Stimulated activated naive CD4-positive, alpha-beta T cell (primary cell): Measurements from ENCODE around the gene GPR155.
"Not testable (repeated sequence)": the region's sequence is repeated elsewhere in the genome, so short reads cannot be mapped to it uniquely, and the experiment has no call there.

ENCODE experiments used
- DNase-seq, 6 experiments: peaks; one replicate each; lab custom pipeline; 2025; lab: John Stamatoyannopoulos, UW

The GPR155 gene

DNA sequence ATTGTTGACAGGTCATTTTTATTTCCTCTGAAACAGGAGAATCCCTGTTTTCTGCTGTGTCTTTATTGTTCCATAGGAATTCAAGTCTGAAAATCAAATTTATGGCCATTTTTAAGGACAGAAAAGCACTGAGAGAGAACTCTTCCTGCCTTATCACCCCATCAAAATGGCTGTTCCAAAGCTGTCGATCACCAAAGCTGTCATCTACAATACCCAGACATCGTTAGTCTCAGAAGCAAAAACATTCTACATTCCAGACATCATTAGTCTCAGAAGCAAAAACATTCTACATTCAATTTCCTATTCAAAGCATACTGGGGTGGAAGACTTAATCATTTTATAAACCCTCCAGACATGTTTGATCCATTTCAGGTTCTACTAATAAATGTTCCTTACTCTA is 46.9 kb downstream of the GPR155 start:
- DNase-seq = no peak

GRCh38 chr2:174439323-174439722 is 47.5 kb downstream of the GPR155 start:
- DNase-seq = no peak

DNA sequence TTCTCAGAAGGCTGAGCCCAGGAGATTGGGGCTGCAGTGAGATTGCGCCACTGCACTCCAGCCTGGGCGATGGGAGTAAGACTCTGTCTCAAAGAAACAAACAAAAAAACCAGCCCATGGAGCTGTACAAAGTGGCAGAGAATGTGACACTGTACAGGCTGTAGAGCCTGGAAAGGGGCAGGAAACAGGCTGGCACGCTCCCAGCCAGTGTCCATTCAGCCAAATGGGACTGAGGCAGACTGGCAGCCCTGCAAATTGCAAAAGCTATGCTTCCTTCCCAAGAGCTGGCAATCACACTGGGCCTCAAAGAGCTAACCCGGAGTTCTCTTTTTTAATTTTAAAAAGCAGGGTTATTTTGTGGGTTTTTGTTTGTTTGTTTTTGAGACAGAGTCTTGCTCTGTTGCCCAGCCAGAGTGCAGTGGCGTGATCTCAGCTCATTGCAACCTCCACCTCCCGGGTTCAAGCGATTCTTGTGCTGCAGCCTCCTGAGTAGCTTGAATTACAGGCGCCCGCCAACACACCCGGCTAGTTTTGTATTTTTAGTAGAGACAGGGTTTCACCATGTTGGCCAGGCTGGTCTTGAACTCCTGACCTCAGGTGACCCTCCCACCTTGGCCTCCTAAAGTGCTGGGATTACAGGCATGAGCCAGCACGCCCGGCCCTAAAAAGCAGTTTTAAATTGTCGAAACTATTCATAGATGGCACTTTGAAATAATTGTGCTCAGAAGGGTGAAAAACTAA is 48.5 kb downstream of the GPR155 start:
- DNase-seq = no peak

- no peak for DNase-seq
Observed at GRCh38 chr2:174436351-174436750, 50.5 kb downstream of the GPR155 start.

GRCh38 chr2:174431902-174432301 is 54.9 kb downstream of the GPR155 start:
- no peak for DNase-seq

- no peak for DNase-seq
Observed at GRCh38 chr2:174430066-174430465, 56.8 kb downstream of the GPR155 start.

GRCh38 chr2:174428214-174428613 is 58.6 kb downstream of the GPR155 start:
- no peak for DNase-seq

GRCh38 chr2:174412256-174412655 is 74.6 kb downstream of the GPR155 start:
- no peak for DNase-seq

DNA sequence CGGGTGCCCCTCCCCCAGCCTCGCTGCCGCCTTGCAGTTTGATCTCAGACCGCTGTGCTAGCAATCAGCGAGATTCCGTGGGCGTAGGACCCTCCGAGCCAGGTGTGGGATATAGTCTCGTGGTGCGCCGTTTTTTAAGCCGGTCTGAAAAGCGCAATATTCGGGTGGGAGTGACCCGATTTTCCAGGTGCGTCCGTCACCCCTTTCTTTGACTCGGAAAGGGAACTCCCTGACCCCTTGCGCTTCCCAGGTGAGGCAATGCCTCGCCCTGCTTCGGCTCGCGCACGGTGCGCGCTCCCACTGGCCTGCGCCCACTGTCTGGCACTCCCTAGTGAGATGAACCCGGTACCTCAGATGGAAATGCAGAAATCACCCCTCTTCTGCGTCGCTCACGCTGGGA is 76.8 kb downstream of the GPR155 start:
- not testable (repeated sequence) for DNase-seq

DNA sequence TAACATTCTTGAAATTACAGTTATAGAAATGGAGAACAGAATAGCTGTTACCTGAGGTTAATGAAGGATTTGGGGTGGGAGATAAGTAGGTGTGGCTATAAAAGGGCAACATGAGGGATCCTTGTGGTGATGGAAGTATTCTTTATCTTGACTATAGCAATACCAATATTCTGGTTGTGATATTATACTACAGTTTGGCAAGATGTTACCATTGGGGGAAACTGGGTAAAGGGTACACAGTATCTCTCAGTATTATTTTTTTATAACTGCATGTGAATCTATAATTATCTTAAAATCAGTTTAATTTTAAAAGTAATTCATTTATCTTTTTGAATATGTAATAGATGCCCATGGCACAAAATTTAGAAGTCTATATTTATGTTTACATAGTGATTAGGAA is 83.2 kb downstream of the GPR155 start:
- no peak for DNase-seq

DNA sequence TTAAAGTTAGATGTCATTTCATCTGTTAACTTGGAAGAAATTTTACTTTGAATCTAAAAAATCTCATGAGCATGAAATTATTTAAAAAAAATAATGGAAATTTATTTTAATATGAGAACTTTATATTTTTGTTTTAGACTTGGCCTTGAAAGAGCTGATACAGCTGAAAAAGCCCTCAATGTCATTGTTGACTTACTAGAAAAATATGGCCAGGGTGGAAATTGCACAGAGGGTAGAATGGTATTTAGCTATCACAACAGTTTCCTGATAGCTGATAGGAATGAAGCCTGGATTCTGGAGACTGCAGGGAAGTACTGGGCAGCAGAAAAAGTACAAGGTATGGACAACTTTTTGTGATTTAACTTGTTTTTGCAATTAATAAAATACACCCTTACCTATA is 86.0 kb downstream of the GPR155 start:
- DNase-seq = no peak

DNA sequence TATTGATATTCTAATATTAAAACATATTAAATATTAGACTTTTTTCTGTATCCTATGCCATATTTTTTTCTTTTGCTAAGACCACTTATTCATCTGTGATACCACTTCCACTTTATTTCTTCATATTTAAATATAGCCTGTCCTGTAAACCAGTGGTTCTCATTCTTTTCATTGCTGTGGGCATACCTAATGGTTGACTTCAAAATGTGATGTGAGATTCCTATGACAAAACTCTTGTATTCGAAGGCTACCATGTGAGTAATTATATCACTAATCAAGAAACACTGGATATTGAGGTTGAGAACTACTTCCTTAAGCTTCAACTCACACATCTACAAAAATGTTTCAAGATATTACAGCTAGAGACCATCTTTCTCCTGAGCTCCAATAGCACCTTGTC is 87.7 kb downstream of the GPR155 start:
- DNase-seq = no peak

DNA sequence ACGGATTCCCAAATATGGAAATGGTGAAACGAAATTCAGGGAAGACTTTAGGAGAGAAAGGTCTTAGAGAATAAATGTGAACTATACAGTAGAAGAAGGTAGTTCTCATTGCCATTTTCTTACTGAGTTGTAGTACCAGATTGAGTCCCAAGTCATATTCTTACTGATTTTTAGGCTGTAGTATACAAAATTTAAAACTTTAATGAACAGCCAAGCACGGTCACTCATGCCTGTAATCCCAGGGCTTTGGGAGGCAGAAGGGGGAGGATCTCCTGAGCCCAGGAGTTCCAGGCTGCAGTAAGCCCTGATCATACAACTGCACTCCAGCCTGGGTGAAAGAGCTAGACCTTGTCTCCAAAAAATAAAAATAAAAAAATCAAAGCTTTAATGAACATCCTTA is 89.1 kb downstream of the GPR155 start:
- DNase-seq = no peak

GRCh38 chr2:174395969-174396630 is 90.7 kb downstream of the GPR155 start:
- peak in 3 of 6 experiments; percentile 11 to 57 (median 49) for DNase-seq

DNA sequence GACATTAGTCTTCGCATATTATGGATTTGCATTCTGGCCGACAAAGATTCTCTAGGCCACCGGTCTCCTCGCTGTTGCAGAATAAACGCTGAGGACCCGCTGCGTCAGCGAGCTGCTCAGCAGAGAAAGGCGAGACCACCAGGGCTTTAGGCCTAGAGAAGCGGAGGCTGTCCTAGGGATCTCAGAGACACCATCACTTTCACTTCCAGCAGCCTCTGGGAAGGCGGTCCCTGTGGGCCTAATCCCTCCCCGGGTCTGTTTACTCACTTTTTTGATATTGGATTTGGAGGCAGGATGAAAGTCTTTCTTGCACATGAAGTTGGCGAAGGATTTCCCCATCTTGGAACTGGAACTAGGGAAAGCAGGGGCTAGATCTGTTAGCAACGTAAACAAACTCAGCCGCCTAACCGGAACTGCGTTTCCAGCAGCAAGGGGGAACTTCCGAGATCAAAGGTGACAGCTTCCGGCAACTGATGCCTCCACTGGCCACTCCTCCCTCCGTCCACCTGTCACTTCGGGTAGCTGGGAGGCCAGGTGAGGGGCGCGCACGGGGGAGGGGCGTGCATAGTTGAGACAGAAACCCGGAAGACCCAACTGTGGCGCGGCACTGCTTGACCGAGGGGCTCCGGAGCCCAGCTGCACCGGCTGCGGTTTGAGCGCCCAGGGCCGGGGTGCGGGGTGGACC is 91.4 kb downstream of the GPR155 start, which contains the start of gene SCRN3:
Gene SCRN3 (plus strand): TSS at position 447 of the 685 bp plus-strand sequence. CDS start 2,554 bp downstream, outside the sequence.
- DNase-seq = peak; percentile 71 to 83 (median 78)

- no peak for DNase-seq
Observed at GRCh38 chr2:174392706-174393105, 94.1 kb downstream of the GPR155 start.

- not testable (repeated sequence) for DNase-seq
Observed at GRCh38 chr2:174390303-174390702, 96.5 kb downstream of the GPR155 start.

DNA sequence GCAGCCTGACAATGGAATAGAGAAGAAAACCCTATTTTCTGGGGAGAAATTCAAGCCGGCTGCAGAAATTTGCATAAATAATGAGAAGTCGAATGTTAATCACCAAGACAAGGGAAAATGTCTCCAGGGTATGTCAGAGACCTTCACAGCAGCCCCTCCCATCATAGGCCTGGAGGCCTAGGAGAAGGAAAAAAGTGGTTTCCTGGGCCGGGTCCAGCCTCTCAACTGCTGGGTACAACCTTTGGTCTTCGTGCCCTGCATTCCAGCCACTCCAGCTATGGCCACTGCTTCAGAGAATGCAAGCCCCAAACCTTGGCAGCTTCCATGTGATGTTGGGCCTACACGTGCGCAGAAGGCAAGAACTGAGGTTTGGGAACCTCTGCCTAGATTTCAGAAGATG is 97.3 kb downstream of the GPR155 start:
- DNase-seq = no peak

- DNase-seq = not testable (repeated sequence)
Observed at GRCh38 chr2:174388706-174389105, 98.1 kb downstream of the GPR155 start.

GRCh38 chr2:174385201-174385600 is 101.6 kb downstream of the GPR155 start:
- no peak for DNase-seq

- no peak for DNase-seq
Observed at GRCh38 chr2:174383796-174384195, 103.0 kb downstream of the GPR155 start.
